K562 (cell line): ENCODE data around the gene MAST1. TPM values are rescaled to one million over a fixed set of nuclear protein-coding genes. Genes with fewer than 3 reads are reported as not detected.

Experiments
- CHD2 ChIP-seq: IDR thresholded peaks from 2 replicates; pipeline ENCODE4 v1.6.1; 2011; ENCODE audit warnings: low read depth, low read length
- FOXJ3 ChIP-seq: sonication (generic); formaldehyde crosslinking; IDR thresholded peaks from 2 replicates; pipeline ENCODE4 v1.4.0; 2020; ENCODE audit warnings: mild to moderate bottlenecking, missing genetic modification reagents
- GTF2F1 ChIP-seq: IDR thresholded peaks from 2 replicates; pipeline ENCODE4 v1.6.1; 2011; ENCODE audit warnings: low read depth, low read length, improper control_type of control experiment
- KDM4B ChIP-seq, 2 experiments: fragments of 450-650 bp in 1 of 2; sonication (generic) in 1 of 2; IDR thresholded peaks; 2 replicates each; pipeline ENCODE4 v1.6.1; 2016 to 2017; ENCODE audit warnings: borderline replicate concordance in 2 of 2, antibody characterized with exemption in 1 of 2, low read depth in 1 of 2, mild to moderate bottlenecking in 1 of 2
- KLF6 ChIP-seq: fragments of 250-450 bp; sonication (Bioruptor Pico); IDR thresholded peaks from 2 replicates; pipeline ENCODE4 v1.4.0; 2020; ENCODE audit warnings: mild to moderate bottlenecking, moderate library complexity, borderline replicate concordance
- MTF1 ChIP-seq: fragments of 250-450 bp; sonication (Bioruptor Pico); IDR thresholded peaks from 2 replicates; pipeline ENCODE4 v1.9.0; 2021; ENCODE audit warnings: moderate library complexity, mild to moderate bottlenecking, inconsistent platforms, borderline replicate concordance
- NFIX ChIP-seq: fragments of 250-450 bp; sonication (Bioruptor Pico); IDR thresholded peaks from 2 replicates; pipeline ENCODE4 v1.4.0; 2020; ENCODE audit warnings: low read depth, mild to moderate bottlenecking, moderate library complexity
- SETDB1 ChIP-seq: IDR thresholded peaks from one replicate; pipeline ENCODE4 v1.6.1; 2012; ENCODE audit warnings: low read length, control low read depth, inconsistent platforms
- THAP12 ChIP-seq: fragments of 250-450 bp; sonication (Bioruptor Pico); IDR thresholded peaks from 2 replicates; pipeline ENCODE4 v1.9.0; 2021; ENCODE audit warnings: mild to moderate bottlenecking, inconsistent platforms
- THRA ChIP-seq: fragments of 450-650 bp; IDR thresholded peaks from 2 replicates; pipeline ENCODE4 v1.6.1; 2017; ENCODE audit warnings: mild to moderate bottlenecking, moderate library complexity
- ZHX1 ChIP-seq: fragments of 150-350 bp; conservative IDR thresholded peaks from 2 replicates; pipeline ENCODE4 v1.6.1; 2014; ENCODE audit warnings: low read length
- ZNF174 ChIP-seq: fragments of 250-450 bp; sonication (Bioruptor Pico); IDR thresholded peaks from 2 replicates; pipeline ENCODE4 v1.4.0; 2020; ENCODE audit warnings: mild to moderate bottlenecking
- ZNF175 ChIP-seq: fragments of 200-800 bp; sonication (Bioruptor generic); IDR thresholded peaks from 2 replicates; pipeline ENCODE4 v1.6.1; 2016; ENCODE audit warnings: low read depth, mild to moderate bottlenecking, missing genetic modification characterization, missing compliant biosample characterization
- ZNF354B ChIP-seq: fragments of 250-450 bp; sonication (Bioruptor Pico); IDR thresholded peaks from 2 replicates; pipeline ENCODE4 v1.4.0; 2020
- ZNF740 ChIP-seq, 3 experiments: fragments of 200-800 bp in 1 of 3; sonication (Bioruptor generic) in 1 of 3; sonication (generic) in 1 of 3; formaldehyde crosslinking in 1 of 3; IDR thresholded peaks; 2 replicates each; pipeline versions ENCODE4 v1.6.1 to v1.8.0; 2016 to 2022; ENCODE audit warnings: mild to moderate bottlenecking in 2 of 3, missing compliant biosample characterization in 2 of 3, missing genetic modification characterization in 2 of 3, missing genetic modification reagents in 1 of 3
- polyA plus RNA-seq, 8 experiments: library from polyadenylated mRNA; depleted of rRNA in 4 of 8; stranded (reverse) in 5 of 8; unstranded in 3 of 8; fragments of >200 nt; fragmentation: Nextera tagmentation in 2 of 8; fragmentation: Illumina TruSeq in 1 of 8; extraction: Ambion mirVana in 2 of 8; extraction: Trizol in 1 of 8; gene quantifications; 2 replicates each; pipeline versions ENCODE4 v1.2.1 to v1.2.3, GENCODE V29; 2011 to 2014; ENCODE audit warnings: inconsistent platforms in 1 of 8, missing spikeins in 1 of 8
- total RNA-seq, 7 experiments: library from RNA; depleted of rRNA in 6 of 7; stranded (reverse); fragments of >200 nt in 6 of 7; fragmentation: Illumina TruSeq in 2 of 7; extraction: Trizol in 2 of 7; gene quantifications; 2 replicates each; pipeline versions ENCODE4 v1.2.1 to v1.2.3, GENCODE V29; 2011 to 2021; ENCODE audit warnings: low replicate concordance in 1 of 7
- TF ChIP-seq, protein P1 (sequence below): sonication (generic); formaldehyde crosslinking; IDR thresholded peaks from 2 replicates; pipeline ENCODE4 v1.8.1; 2023; ENCODE audit warnings: mild to moderate bottlenecking, missing genetic modification reagents

MAST1 gene
- total and polyA plus RNA-seq, 9 of the 15 experiments (the other 6 are each of a cell fraction or from before 2014, with no cell fraction given), result 0.48 to 10.3 (median 3.9) TPM

- TF ChIP-seq THAP12 (CRISPR knock-in tag) (no peak), ZHX1 (no peak), MTF1 (CRISPR knock-in tag) (no peak), THRA (no peak), ZNF740 (CRISPR knock-in tag; IDR thresholded peaks at IDR 0.05) (no peak), ZNF740 (tag; IDR thresholded peaks at IDR 0.05) (no peak), NFIX (CRISPR knock-in tag) (no peak), ZNF175 (no peak), ZNF354B (CRISPR knock-in tag) (no peak), ZNF174 (CRISPR knock-in tag) (no peak), GTF2F1 (no peak), FOXJ3 (CRISPR knock-in tag) (no peak), KLF6 (CRISPR knock-in tag) (no peak; the same call in 1 of the 2 replicates), SETDB1 (no peak), KDM4B (IDR thresholded peaks at IDR 0.05; ENCODE audit: borderline replicate concordance in 2 of 2, low read depth in 1 of 2) (no peak; a peak in 1 of 4 replicates), CHD2 (no peak)
- TF ChIP-seq, protein P1, sequence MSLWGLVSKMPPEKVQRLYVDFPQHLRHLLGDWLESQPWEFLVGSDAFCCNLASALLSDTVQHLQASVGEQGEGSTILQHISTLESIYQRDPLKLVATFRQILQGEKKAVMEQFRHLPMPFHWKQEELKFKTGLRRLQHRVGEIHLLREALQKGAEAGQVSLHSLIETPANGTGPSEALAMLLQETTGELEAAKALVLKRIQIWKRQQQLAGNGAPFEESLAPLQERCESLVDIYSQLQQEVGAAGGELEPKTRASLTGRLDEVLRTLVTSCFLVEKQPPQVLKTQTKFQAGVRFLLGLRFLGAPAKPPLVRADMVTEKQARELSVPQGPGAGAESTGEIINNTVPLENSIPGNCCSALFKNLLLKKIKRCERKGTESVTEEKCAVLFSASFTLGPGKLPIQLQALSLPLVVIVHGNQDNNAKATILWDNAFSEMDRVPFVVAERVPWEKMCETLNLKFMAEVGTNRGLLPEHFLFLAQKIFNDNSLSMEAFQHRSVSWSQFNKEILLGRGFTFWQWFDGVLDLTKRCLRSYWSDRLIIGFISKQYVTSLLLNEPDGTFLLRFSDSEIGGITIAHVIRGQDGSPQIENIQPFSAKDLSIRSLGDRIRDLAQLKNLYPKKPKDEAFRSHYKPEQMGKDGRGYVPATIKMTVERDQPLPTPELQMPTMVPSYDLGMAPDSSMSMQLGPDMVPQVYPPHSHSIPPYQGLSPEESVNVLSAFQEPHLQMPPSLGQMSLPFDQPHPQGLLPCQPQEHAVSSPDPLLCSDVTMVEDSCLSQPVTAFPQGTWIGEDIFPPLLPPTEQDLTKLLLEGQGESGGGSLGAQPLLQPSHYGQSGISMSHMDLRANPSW (CRISPR knock-in tag), result no peak
These were observed 48.3 kb upstream of the MAST1 start (continued) for GRCh38 chr19:12789904-12790619.
